Central memory CD8-positive, alpha-beta T cell (primary cell): ENCODE data around the gene UCP2.
"Not testable (repeated sequence)": the region's sequence is repeated elsewhere in the genome, so short reads cannot be mapped to it uniquely, and the experiment has no call there.

ENCODE experiments used
- ATAC-seq: fragments of 150-1000 bp; cut with Tn5 transposase; replicated peaks from 2 replicates; pipeline ENCODE4 v1.10.0; 2022; ENCODE audit warnings: mild to moderate bottlenecking, moderate FRiP score, moderate number of reproducible peaks; ENCODE audit not compliant: poor library complexity, severe bottlenecking; ENCODE audit errors: extremely low read depth
- DNase-seq, 2 donors: peaks; one replicate each; pipeline ENCODE4 v3.0.0; 2021; ENCODE audit warnings: low spot score in 2 of 2
- H3K27ac Mint-ChIP-seq: one replicate; pipeline ENCODE4 v1.8.0; 2022; ENCODE audit warnings: low read depth, mild to moderate bottlenecking, moderate library complexity, mixed read lengths
- H3K27me3 Mint-ChIP-seq: one replicate; pipeline ENCODE4 v1.8.0; 2022; ENCODE audit warnings: mixed read lengths
- H3K36me3 Mint-ChIP-seq: one replicate; pipeline ENCODE4 v1.8.0; 2022; ENCODE audit warnings: mild to moderate bottlenecking, moderate library complexity, mixed read lengths; ENCODE audit not compliant: insufficient read depth
- H3K4me1 Mint-ChIP-seq: one replicate; pipeline ENCODE4 v1.8.0; 2022; ENCODE audit warnings: mixed read lengths
- H3K4me3 Mint-ChIP-seq: one replicate; pipeline ENCODE4 v1.8.0; 2022; ENCODE audit warnings: mild to moderate bottlenecking, moderate library complexity, mixed read lengths
- H3K9me3 Mint-ChIP-seq: one replicate; pipeline ENCODE4 v1.8.0; 2022; ENCODE audit warnings: mixed read lengths

Gene UCP2

GRCh38 chr11:73951797-73952196 lies 30.8 kb downstream of the UCP2 start:
- H3K27ac Mint-ChIP-seq: no peak overlapping the region
- H3K4me3 Mint-ChIP-seq: no peak overlapping the region
- H3K4me1 Mint-ChIP-seq: no peaks in the 10 kb centered on the region
- ATAC-seq (no peak), DNase-seq (no peak)
- H3K36me3 Mint-ChIP-seq: no peaks in the 10 kb centered on the region
- no peaks in the 10 kb centered on the region for H3K9me3 Mint-ChIP-seq
- peaks cover 13% of the 10 kb centered on the region for H3K27me3 Mint-ChIP-seq

- Mint-ChIP-seq H3K4me3 (no peak within 1 kb of the TSS), H3K27ac (no peak within 1 kb of the TSS), H3K9me3 (no peaks in the 10 kb centered on the region), H3K36me3 (no peaks in the 10 kb centered on the region), H3K27me3 (peaks cover 12% of the 10 kb centered on the region), H3K4me1 (no peaks in the 10 kb centered on the region)
- ATAC-seq (no peak), DNase-seq (no peak)
Measured at GRCh38 chr11:73950869-73951710, 31.6 kb downstream of the UCP2 start, which contains the start of gene DNAJB13. Gene DNAJB13, plus strand, starts transcription at chr11:73951026. Its CDS starts 44 bp downstream, at chr11:73951070.

GRCh38 chr11:73949912-73950311 lies 32.7 kb downstream of the UCP2 start:
- Mint-ChIP-seq H3K36me3 (no peaks in the 10 kb centered on the region), H3K4me1 (no peaks in the 10 kb centered on the region), H3K4me3 (no peak overlapping the region), H3K9me3 (no peaks in the 10 kb centered on the region), H3K27me3 (peaks cover 7% of the 10 kb centered on the region), H3K27ac (no peak overlapping the region)
- ATAC-seq (no peak), DNase-seq (no peak)

GRCh38 chr11:73949246-73949645 lies 33.4 kb downstream of the UCP2 start:
- no peaks in the 10 kb centered on the region for H3K36me3 Mint-ChIP-seq
- H3K4me1 Mint-ChIP-seq: no peaks in the 10 kb centered on the region
- ATAC-seq (no peak), DNase-seq (no peak)
- peaks cover 7% of the 10 kb centered on the region for H3K27me3 Mint-ChIP-seq
- H3K4me3 Mint-ChIP-seq: no peak overlapping the region
- H3K9me3 Mint-ChIP-seq: no peaks in the 10 kb centered on the region
- H3K27ac Mint-ChIP-seq: peak overlapping the region; percentile 45

GRCh38 chr11:73946798-73947458 lies 35.7 kb downstream of the UCP2 start:
- peaks cover 7% of the 10 kb centered on the region for H3K27me3 Mint-ChIP-seq
- H3K4me1 Mint-ChIP-seq: no peaks in the 10 kb centered on the region

GRCh38 chr11:73945396-73945795 lies 37.2 kb downstream of the UCP2 start:
- Mint-ChIP-seq H3K27me3 (peaks cover 7% of the 10 kb centered on the region), H3K9me3 (no peaks in the 10 kb centered on the region), H3K4me1 (no peaks in the 10 kb centered on the region), H3K36me3 (peaks cover 2% of the 10 kb centered on the region), H3K27ac (no peak overlapping the region), H3K4me3 (no peak overlapping the region)
- no peak for ATAC-seq
- no peak for DNase-seq

More at GRCh38 chr11:73946798-73947458, 35.7 kb downstream of the UCP2 start:
- Mint-ChIP-seq H3K9me3 (no peaks in the 10 kb centered on the region), H3K4me3 (no peak overlapping the region), H3K27ac (no peak overlapping the region), H3K36me3 (no peaks in the 10 kb centered on the region)
- no peak for DNase-seq
- ATAC-seq: no peak

- peaks cover 2% of the 10 kb centered on the region for H3K36me3 Mint-ChIP-seq
- no peaks in the 10 kb centered on the region for H3K4me1 Mint-ChIP-seq
- H3K4me3 Mint-ChIP-seq: no peak overlapping the region
- DNase-seq (no peak), ATAC-seq (no peak)
- H3K27ac Mint-ChIP-seq: no peak overlapping the region
- H3K9me3 Mint-ChIP-seq: no peaks in the 10 kb centered on the region
- H3K27me3 Mint-ChIP-seq: peaks cover 7% of the 10 kb centered on the region
Measured at GRCh38 chr11:73944901-73945300, 37.7 kb downstream of the UCP2 start.

GRCh38 chr11:73944085-73944484 lies 38.6 kb downstream of the UCP2 start:
- no peaks in the 10 kb centered on the region for H3K9me3 Mint-ChIP-seq
- no peak overlapping the region for H3K27ac Mint-ChIP-seq
- DNase-seq (no peak), ATAC-seq (no peak)
- H3K4me3 Mint-ChIP-seq: no peak overlapping the region
- H3K4me1 Mint-ChIP-seq: no peaks in the 10 kb centered on the region
- peaks cover 7% of the 10 kb centered on the region for H3K27me3 Mint-ChIP-seq
- peaks cover 2% of the 10 kb centered on the region for H3K36me3 Mint-ChIP-seq

GRCh38 chr11:73942010-73942409 lies 40.6 kb downstream of the UCP2 start:
- Mint-ChIP-seq H3K9me3 (no peaks in the 10 kb centered on the region), H3K4me3 (no peak overlapping the region), H3K27ac (no peak overlapping the region), H3K4me1 (no peaks in the 10 kb centered on the region), H3K27me3 (peaks cover 7% of the 10 kb centered on the region), H3K36me3 (peaks cover 2% of the 10 kb centered on the region)
- ATAC-seq (no peak), DNase-seq (no peak)

- Mint-ChIP-seq H3K27me3 (no peaks in the 10 kb centered on the region), H3K27ac (no peak overlapping the region), H3K9me3 (no peaks in the 10 kb centered on the region), H3K36me3 (peaks cover 2% of the 10 kb centered on the region), H3K4me3 (no peak overlapping the region), H3K4me1 (no peaks in the 10 kb centered on the region)
- no peak for DNase-seq
- ATAC-seq: no peak
Measured at GRCh38 chr11:73940801-73941570, 41.7 kb downstream of the UCP2 start.

- ATAC-seq: no peak
- no peaks in the 10 kb centered on the region for H3K9me3 Mint-ChIP-seq
- H3K27ac Mint-ChIP-seq: no peak overlapping the region
- H3K36me3 Mint-ChIP-seq: peaks cover 2% of the 10 kb centered on the region
- H3K4me1 Mint-ChIP-seq: no peaks in the 10 kb centered on the region
- no peak overlapping the region for H3K4me3 Mint-ChIP-seq
- no peaks in the 10 kb centered on the region for H3K27me3 Mint-ChIP-seq
- DNase-seq: no peak
Measured at GRCh38 chr11:73939096-73939495, 43.5 kb downstream of the UCP2 start.

- DNase-seq, H3K4me1 Mint-ChIP-seq, H3K27me3 Mint-ChIP-seq, H3K27ac Mint-ChIP-seq, ATAC-seq, H3K36me3 Mint-ChIP-seq, H3K4me3 Mint-ChIP-seq, H3K9me3 Mint-ChIP-seq: not testable (repeated sequence)
Measured at GRCh38 chr11:73936047-73936446, 46.6 kb downstream of the UCP2 start.
